Measurements from ENCODE around the gene SIK1. TPM values are rescaled to one million over a fixed set of nuclear protein-coding genes. Genes with fewer than 3 reads are reported as not detected.

Gene SIK1
- total RNA-seq, 1 donor from 2014 or later = 29.2 TPM

DNA sequence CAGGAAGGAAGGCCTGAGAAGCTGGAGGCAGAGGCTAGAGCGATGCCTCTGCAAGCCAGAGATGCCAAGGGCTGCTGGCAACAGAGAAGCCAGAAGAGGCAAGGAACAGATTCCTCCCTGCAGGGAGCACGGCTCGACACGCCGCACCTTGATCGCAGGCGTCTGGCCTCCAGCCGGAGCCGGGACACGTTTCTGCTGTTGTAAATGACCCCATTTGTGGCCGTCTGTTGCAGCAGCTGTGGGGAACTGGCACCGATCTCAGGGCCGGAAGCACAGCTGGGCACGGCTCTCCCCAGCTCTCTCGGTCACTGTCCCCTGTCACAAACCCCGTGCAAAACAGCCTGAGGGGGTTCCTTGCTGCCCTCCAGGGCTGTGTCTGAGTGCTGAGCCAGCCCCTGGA is 59.6 kb downstream of the SIK1 start:
- DNase-seq (ENCODE audit: low spot score) = no peak

- no peak for DNase-seq (ENCODE audit: low spot score)
These were observed 60.3 kb downstream of the SIK1 start for GRCh38 chr21:43366656-43367055.

GRCh38 chr21:43365611-43366426 is 61.1 kb downstream of the SIK1 start:
- no peak for DNase-seq (ENCODE audit: low spot score)

DNA sequence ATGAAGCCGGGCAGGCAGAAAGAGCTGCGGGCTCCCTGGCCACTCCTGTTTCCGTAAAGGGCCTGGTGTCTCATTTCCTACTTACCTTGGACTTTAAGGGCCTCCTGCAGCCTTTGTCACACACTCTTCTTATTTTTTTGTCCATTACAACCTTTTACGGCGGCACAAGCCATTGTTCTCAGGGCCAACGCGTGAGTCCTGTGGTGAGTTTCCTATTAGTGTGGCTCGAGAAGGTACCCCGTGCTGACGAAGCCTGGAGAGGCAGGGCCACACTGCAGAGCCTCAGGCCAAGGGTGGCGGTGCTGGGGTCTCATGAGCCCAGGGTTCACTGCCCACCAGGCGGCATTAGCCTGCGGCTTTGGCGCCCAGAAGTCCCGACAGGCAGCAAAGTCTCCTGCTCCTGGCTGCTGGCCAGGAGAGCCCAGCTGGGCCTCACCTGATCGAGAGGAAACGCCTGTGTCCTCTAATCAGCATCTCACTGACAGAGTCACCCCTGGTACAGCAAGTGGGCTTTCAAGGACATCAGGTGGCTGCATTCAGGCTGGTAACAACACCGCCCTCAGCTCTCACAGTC is 62.0 kb downstream of the SIK1 start:
- DNase-seq (ENCODE audit: low spot score) = no peak

Other genes with a start within 250 kb of the SIK1 start
- gene HSF2BP, start 232.4 kb upstream of the SIK1 start, total RNA-seq = 2.0 TPM
- gene RRP1B, start 232.4 kb upstream of the SIK1 start, total RNA-seq = 22.5 TPM